ENCODE data around the gene NFASC.

Gene NFASC

GRCh38 chr1:204980840-204981405 is 110.3 kb downstream of the NFASC start:
- Histone ChIP-seq H3K4me3 (ENCODE audit: low read length) (no peak overlapping the region), H3K79me2 (ENCODE audit: control insufficient read depth, low read length) (no peaks in the 10 kb centered on the region), H3K27ac (ENCODE audit: low read depth, low read length) (no peak overlapping the region), H3K9me2 (replicated peaks; ENCODE audit: control insufficient read depth, low read length) (no peaks in the 10 kb centered on the region), H4K20me1 (ENCODE audit: control insufficient read depth, insufficient read depth, low read depth, low read length) (no peaks in the 10 kb centered on the region), H3K4me1 (ENCODE audit: control insufficient read depth, low read length) (no peaks in the 10 kb centered on the region), H3F3A (ENCODE audit: control insufficient read depth, insufficient read depth) (no peaks in the 10 kb centered on the region), H3K36me3 (ENCODE audit: control insufficient read depth, low read length) (no peaks in the 10 kb centered on the region), H3K9me3 (ENCODE audit: control insufficient read depth, insufficient read depth, low read length) (no peaks in the 10 kb centered on the region), H3K4me2 (ENCODE audit: low read length) (no peak overlapping the region), H3K27me3 (ENCODE audit: control insufficient read depth, low read length) (no peaks in the 10 kb centered on the region; the same call in 1 of the 2 replicates)
- no peak for TF ChIP-seq EZH2phosphoT487 (IDR thresholded peaks at IDR 0.05; ENCODE audit: borderline replicate concordance, low read length)
- TF ChIP-seq, protein P1, sequence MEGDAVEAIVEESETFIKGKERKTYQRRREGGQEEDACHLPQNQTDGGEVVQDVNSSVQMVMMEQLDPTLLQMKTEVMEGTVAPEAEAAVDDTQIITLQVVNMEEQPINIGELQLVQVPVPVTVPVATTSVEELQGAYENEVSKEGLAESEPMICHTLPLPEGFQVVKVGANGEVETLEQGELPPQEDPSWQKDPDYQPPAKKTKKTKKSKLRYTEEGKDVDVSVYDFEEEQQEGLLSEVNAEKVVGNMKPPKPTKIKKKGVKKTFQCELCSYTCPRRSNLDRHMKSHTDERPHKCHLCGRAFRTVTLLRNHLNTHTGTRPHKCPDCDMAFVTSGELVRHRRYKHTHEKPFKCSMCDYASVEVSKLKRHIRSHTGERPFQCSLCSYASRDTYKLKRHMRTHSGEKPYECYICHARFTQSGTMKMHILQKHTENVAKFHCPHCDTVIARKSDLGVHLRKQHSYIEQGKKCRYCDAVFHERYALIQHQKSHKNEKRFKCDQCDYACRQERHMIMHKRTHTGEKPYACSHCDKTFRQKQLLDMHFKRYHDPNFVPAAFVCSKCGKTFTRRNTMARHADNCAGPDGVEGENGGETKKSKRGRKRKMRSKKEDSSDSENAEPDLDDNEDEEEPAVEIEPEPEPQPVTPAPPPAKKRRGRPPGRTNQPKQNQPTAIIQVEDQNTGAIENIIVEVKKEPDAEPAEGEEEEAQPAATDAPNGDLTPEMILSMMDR (IDR thresholded peaks at IDR 0.05; ENCODE audit: low read depth, low read length, poor library complexity, severe bottlenecking), result no peak

GRCh38 chr1:204983136-204983535 is 112.5 kb downstream of the NFASC start:
- Histone ChIP-seq H3K27me3 (ENCODE audit: control insufficient read depth, low read length) (no peaks in the 10 kb centered on the region; the same call in 1 of the 2 replicates), H4K20me1 (ENCODE audit: control insufficient read depth, insufficient read depth, low read depth, low read length) (no peaks in the 10 kb centered on the region), H3K4me1 (ENCODE audit: control insufficient read depth, low read length) (no peaks in the 10 kb centered on the region), H3K79me2 (ENCODE audit: control insufficient read depth, low read length) (no peaks in the 10 kb centered on the region), H3K9me3 (ENCODE audit: control insufficient read depth, insufficient read depth, low read length) (no peaks in the 10 kb centered on the region), H3K4me3 (ENCODE audit: low read length) (no peak overlapping the region), H3K36me3 (ENCODE audit: control insufficient read depth, low read length) (no peaks in the 10 kb centered on the region), H3K4me2 (ENCODE audit: low read length) (no peak overlapping the region), H3F3A (ENCODE audit: control insufficient read depth, insufficient read depth) (no peaks in the 10 kb centered on the region), H3K9me2 (replicated peaks; ENCODE audit: control insufficient read depth, low read length) (no peaks in the 10 kb centered on the region), H3K27ac (ENCODE audit: low read depth, low read length) (no peak overlapping the region)
- TF ChIP-seq, protein P1 (IDR thresholded peaks at IDR 0.05; ENCODE audit: low read depth, low read length, poor library complexity, severe bottlenecking), result no peak
- no peak for TF ChIP-seq EZH2phosphoT487 (IDR thresholded peaks at IDR 0.05; ENCODE audit: borderline replicate concordance, low read length)

- Histone ChIP-seq H3K27me3 (ENCODE audit: control insufficient read depth, low read length) (no peaks in the 10 kb centered on the region; the same call in 1 of the 2 replicates), H3K9me2 (replicated peaks; ENCODE audit: control insufficient read depth, low read length) (no peaks in the 10 kb centered on the region), H3K27ac (ENCODE audit: low read depth, low read length) (no peak overlapping the region), H3K79me2 (ENCODE audit: control insufficient read depth, low read length) (no peaks in the 10 kb centered on the region), H3K4me3 (ENCODE audit: low read length) (no peak overlapping the region), H3K36me3 (ENCODE audit: control insufficient read depth, low read length) (no peaks in the 10 kb centered on the region), H4K20me1 (ENCODE audit: control insufficient read depth, insufficient read depth, low read depth, low read length) (no peaks in the 10 kb centered on the region), H3F3A (ENCODE audit: control insufficient read depth, insufficient read depth) (no peaks in the 10 kb centered on the region), H3K4me2 (ENCODE audit: low read length) (no peak overlapping the region), H3K9me3 (ENCODE audit: control insufficient read depth, insufficient read depth, low read length) (no peaks in the 10 kb centered on the region), H3K4me1 (ENCODE audit: control insufficient read depth, low read length) (no peaks in the 10 kb centered on the region)
- TF ChIP-seq, protein P1 (IDR thresholded peaks at IDR 0.05; ENCODE audit: low read depth, low read length, poor library complexity, severe bottlenecking), result no peak
These were observed 113.2 kb downstream of the NFASC start for GRCh38 chr1:204983881-204984280.
